ACHN (cell line): Measurements from ENCODE around the gene PXDN.

Experiments
- DNase-seq: peaks from one replicate; pipeline ENCODE4 v3.0.0-alpha.2; 2015
- in situ Hi-C: cut with HindIII; loops from 2 replicates; pipeline ENCODE4 v1.10.0; 2017; ENCODE audit warnings: low sequenced_read_pairs, low pct_ligation_motif_present, low pct_unique_long_range_greater_than_20kb

The PXDN gene

GRCh38 chr2:1652034-1652790 is 92.1 kb downstream of the PXDN start:
- in situ Hi-C loops, result no loop called here
- peak; percentile 45 for DNase-seq

- no peak for DNase-seq
- in situ Hi-C loops, result no loop called here
Measured at GRCh38 chr2:1651121-1652033, 92.9 kb downstream of the PXDN start.

- no peak for DNase-seq
- in situ Hi-C loops, result no loop called here
Measured at GRCh38 chr2:1650085-1650872, 94.0 kb downstream of the PXDN start.

- DNase-seq, result no peak
- in situ Hi-C loops, result no loop called here
Measured at GRCh38 chr2:1649103-1650084, 94.9 kb downstream of the PXDN start.

GRCh38 chr2:1648241-1649102 is 95.8 kb downstream of the PXDN start:
- in situ Hi-C loops, result no loop called here
- no peak for DNase-seq

- in situ Hi-C loops, result no loop called here
- no peak for DNase-seq
Measured at GRCh38 chr2:1647417-1648240, 96.7 kb downstream of the PXDN start.

GRCh38 chr2:1645761-1646476 is 98.4 kb downstream of the PXDN start:
- no peak for DNase-seq
- in situ Hi-C loops, result no loop called here

GRCh38 chr2:1644427-1644826 is 99.9 kb downstream of the PXDN start:
- in situ Hi-C loops, result no loop called here

GRCh38 chr2:1642993-1643619 is 101.2 kb downstream of the PXDN start:
- in situ Hi-C loops, result no loop called here
- DNase-seq, result no peak

More at GRCh38 chr2:1644427-1644826, 99.9 kb downstream of the PXDN start:
- DNase-seq, result no peak

GRCh38 chr2:1642066-1642861 is 102.1 kb downstream of the PXDN start:
- in situ Hi-C loops, result no loop called here
- no peak for DNase-seq

- DNase-seq, result no peak
- in situ Hi-C loops, result no loop called here
Measured at GRCh38 chr2:1641523-1641922, 102.8 kb downstream of the PXDN start.

GRCh38 chr2:1640301-1641135 is 103.8 kb downstream of the PXDN start:
- in situ Hi-C loops, result no loop called here
- DNase-seq, result no peak

- in situ Hi-C loops, result no loop called here
- no peak for DNase-seq
Measured at GRCh38 chr2:1639086-1639858, 105.0 kb downstream of the PXDN start.
